ENCODE measurements around the gene DYNLL1.
A peak's percentile ranks its signal among the peaks of the same experiment; 100 is the strongest.
"Not testable (repeated sequence)": the region's sequence is repeated elsewhere in the genome, so short reads cannot be mapped to it uniquely, and the experiment has no call there.

Gene DYNLL1

DNA sequence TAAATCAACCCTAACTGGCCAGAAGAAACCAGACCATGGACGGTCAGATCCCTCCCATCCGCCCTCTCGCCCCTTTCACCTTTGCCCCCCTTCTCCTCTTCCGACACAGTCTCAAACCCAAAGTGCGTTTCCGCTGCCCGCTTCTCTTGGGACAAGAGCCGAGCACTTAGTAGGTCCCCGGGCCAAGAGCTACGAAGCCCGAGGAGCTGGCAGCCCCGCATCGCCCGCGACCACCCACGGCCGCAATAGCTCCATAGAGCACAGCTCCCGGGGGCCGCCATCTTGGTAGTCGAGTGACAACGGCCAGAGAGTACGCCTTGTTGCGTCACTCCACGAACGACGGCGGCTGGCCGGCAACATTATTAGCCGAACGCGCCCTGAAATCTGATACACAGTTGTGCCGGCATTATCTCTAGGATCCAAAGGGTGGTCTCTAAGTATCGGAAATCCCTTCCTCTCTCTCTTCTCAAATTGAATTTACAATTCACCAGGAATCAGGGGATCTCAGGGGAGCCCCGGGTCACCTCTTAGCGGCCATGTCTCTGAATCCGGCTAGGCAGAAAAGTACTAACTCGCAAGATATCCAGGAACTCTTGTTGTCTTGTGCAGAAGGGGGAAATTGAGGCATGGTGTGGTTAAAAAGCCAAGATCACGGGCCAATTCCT is 33.1 kb downstream of the DYNLL1 start, which contains the start of gene COQ5:
COQ5 (minus strand) TSS at position 298 of the 665 bp plus-strand sequence; CDS start at position 281, 17 bp downstream.
- H3K27me3 ChIP-seq (ENCODE audit: control insufficient read depth, insufficient read depth, low read length), result no peaks in the 10 kb centered on the region
- peak within 1 kb of the TSS; percentile 99 for H3K4me3 ChIP-seq (ENCODE audit: low read length)
- H3K9me3 ChIP-seq (replicated peaks; ENCODE audit: low read length), result no peaks in the 10 kb centered on the region
- H3K4me2 ChIP-seq (ENCODE audit: low read length), result peak within 1 kb of the TSS; percentile 88
- H3K9ac ChIP-seq (ENCODE audit: low read depth, low read length), result peak within 1 kb of the TSS; percentile 97
- peaks cover 29% of the 10 kb centered on the region for H3K4me1 ChIP-seq (ENCODE audit: control insufficient read depth, insufficient read depth, low read length)
- H3K36me3 ChIP-seq (ENCODE audit: insufficient read depth, low read length), result no peaks in the 10 kb centered on the region

GRCh38 chr12:120529641-120530417 is 33.9 kb downstream of the DYNLL1 start:
- H3K36me3 ChIP-seq (ENCODE audit: insufficient read depth, low read length), result no peaks in the 10 kb centered on the region
- peak overlapping the region; percentile 88 for H3K4me2 ChIP-seq (ENCODE audit: low read length)
- no peaks in the 10 kb centered on the region for H3K27me3 ChIP-seq (ENCODE audit: control insufficient read depth, insufficient read depth, low read length)
- peak overlapping the region; percentile 97 for H3K9ac ChIP-seq (ENCODE audit: low read depth, low read length)
- no peaks in the 10 kb centered on the region for H3K9me3 ChIP-seq (replicated peaks; ENCODE audit: low read length)
- peak overlapping the region; percentile 99 for H3K4me3 ChIP-seq (ENCODE audit: low read length)
- peaks cover 29% of the 10 kb centered on the region for H3K4me1 ChIP-seq (ENCODE audit: control insufficient read depth, insufficient read depth, low read length)

DNA sequence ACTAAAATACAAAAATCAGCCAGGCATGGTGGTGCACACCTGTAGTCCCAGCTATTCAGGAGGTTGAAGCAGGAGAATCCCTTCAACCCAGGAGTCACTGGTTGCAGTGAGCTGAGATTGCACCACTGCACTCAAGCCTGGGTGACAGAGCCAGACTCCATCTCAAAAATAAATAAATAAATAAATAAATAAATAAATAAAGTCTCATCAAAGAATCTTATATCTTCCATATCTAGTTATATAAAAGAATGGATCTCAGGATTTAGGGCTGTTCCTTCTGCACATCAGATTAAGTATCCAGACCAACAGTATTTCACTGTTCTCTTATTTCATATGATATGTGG is 34.5 kb downstream of the DYNLL1 start:
- not testable (repeated sequence) for H3K27me3 ChIP-seq (ENCODE audit: control insufficient read depth, insufficient read depth, low read length); H3K4me3 ChIP-seq (ENCODE audit: low read length); H3K9ac ChIP-seq (ENCODE audit: low read depth, low read length); H3K9me3 ChIP-seq (replicated peaks; ENCODE audit: low read length); H3K36me3 ChIP-seq (ENCODE audit: insufficient read depth, low read length)
- Histone ChIP-seq H3K4me2 (ENCODE audit: low read length) (peak overlapping the region; percentile 88), H3K4me1 (ENCODE audit: control insufficient read depth, insufficient read depth, low read length) (peaks cover 27% of the 10 kb centered on the region)

GRCh38 chr12:120532701-120533238 is 36.9 kb downstream of the DYNLL1 start:
- no peak overlapping the region for H3K4me2 ChIP-seq (ENCODE audit: low read length)
- peaks cover 16% of the 10 kb centered on the region for H3K36me3 ChIP-seq (ENCODE audit: insufficient read depth, low read length)
- no peaks in the 10 kb centered on the region for H3K9me3 ChIP-seq (replicated peaks; ENCODE audit: low read length)
- H3K4me3 ChIP-seq (ENCODE audit: low read length), result no peak overlapping the region
- H3K27me3 ChIP-seq (ENCODE audit: control insufficient read depth, insufficient read depth, low read length), result no peaks in the 10 kb centered on the region
- peaks cover 37% of the 10 kb centered on the region for H3K4me1 ChIP-seq (ENCODE audit: control insufficient read depth, insufficient read depth, low read length)
- no peak overlapping the region for H3K9ac ChIP-seq (ENCODE audit: low read depth, low read length)

DNA sequence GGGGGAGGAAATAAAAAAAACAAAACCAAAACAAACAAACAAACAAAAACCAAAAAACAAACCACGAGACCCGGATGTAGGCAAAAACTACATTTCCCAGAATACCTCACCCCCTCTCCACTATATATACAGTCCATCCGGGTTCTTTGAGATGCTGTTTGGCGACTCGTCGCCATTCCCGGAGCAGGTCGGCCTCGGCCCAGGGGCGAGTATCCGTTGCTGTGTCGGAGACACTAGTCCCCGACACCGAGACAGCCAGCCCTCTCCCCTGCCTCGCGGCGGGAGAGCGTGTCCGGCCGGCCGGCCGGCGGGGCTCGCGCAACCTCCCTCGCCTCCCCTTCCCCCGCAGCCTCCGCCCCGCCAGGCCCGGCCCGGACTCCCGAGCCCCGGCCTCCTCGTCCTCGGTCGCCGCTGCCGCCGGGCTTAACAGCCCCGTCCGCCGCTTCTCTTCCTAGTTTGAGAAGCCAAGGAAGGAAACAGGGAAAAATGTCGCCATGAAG is 38.3 kb downstream of the DYNLL1 start, which contains the start of gene RNF10:
RNF10 (plus strand) TSS at position 154 of the 500 bp plus-strand sequence. CDS start 456 bp downstream, outside the sequence.
- Histone ChIP-seq H3K4me2 (ENCODE audit: low read length) (peak within 1 kb of the TSS; percentile 84), H3K9ac (ENCODE audit: low read depth, low read length) (peak within 1 kb of the TSS; percentile 96), H3K36me3 (ENCODE audit: insufficient read depth, low read length) (peaks cover 17% of the 10 kb centered on the region), H3K27me3 (ENCODE audit: control insufficient read depth, insufficient read depth, low read length) (no peaks in the 10 kb centered on the region), H3K9me3 (replicated peaks; ENCODE audit: low read length) (no peaks in the 10 kb centered on the region), H3K4me3 (ENCODE audit: low read length) (peak within 1 kb of the TSS; percentile 90), H3K4me1 (ENCODE audit: control insufficient read depth, insufficient read depth, low read length) (peaks cover 47% of the 10 kb centered on the region)

- Histone ChIP-seq H3K36me3 (ENCODE audit: insufficient read depth, low read length) (peaks cover 17% of the 10 kb centered on the region), H3K4me3 (ENCODE audit: low read length) (peak overlapping the region; percentile 90), H3K4me1 (ENCODE audit: control insufficient read depth, insufficient read depth, low read length) (peaks cover 46% of the 10 kb centered on the region), H3K9ac (ENCODE audit: low read depth, low read length) (peak overlapping the region; percentile 96), H3K27me3 (ENCODE audit: control insufficient read depth, insufficient read depth, low read length) (no peaks in the 10 kb centered on the region), H3K4me2 (ENCODE audit: low read length) (peak overlapping the region; percentile 84), H3K9me3 (replicated peaks; ENCODE audit: low read length) (no peaks in the 10 kb centered on the region)
Observed at GRCh38 chr12:120534703-120535655, 39.1 kb downstream of the DYNLL1 start.

DNA sequence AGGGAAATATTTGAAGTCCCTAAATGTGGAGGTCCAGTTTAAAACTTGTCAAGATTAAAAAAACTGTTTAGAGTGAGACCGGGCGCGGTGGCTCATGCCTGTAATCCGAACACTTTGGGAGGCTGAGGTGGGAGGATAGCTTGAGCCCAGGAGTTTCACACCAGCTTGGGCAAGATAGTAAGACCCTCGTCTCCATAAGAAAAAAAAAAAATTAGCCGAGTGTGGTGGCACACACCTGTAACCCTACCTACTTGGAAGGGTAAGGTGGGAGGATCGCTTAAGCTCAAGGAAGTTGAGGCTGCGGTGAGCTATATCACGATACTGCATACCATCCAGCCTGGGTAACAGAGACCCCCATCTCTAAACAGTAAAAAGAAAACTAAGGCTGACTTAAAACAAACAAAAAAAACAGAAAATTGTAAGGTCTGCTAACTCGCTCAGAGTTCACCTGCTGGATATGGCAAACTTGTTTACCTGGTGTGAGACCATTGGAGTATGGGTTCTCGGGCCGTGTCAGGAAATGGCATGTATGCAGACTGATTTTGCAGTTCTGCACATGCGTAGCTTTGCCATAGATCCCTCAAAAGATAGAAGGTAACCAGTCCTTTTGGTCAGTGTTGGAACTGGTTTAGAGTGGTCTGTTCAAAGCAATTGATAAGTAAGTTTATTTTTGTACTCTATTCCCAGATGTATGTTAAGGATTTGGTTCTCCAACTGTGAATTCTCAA is 40.3 kb downstream of the DYNLL1 start:
- Histone ChIP-seq H3K4me3 (ENCODE audit: low read length) (peak overlapping the region; percentile 90), H3K9me3 (replicated peaks; ENCODE audit: low read length) (no peaks in the 10 kb centered on the region), H3K27me3 (ENCODE audit: control insufficient read depth, insufficient read depth, low read length) (no peaks in the 10 kb centered on the region), H3K4me2 (ENCODE audit: low read length) (peak overlapping the region; percentile 84), H3K4me1 (ENCODE audit: control insufficient read depth, insufficient read depth, low read length) (peaks cover 43% of the 10 kb centered on the region), H3K36me3 (ENCODE audit: insufficient read depth, low read length) (peaks cover 17% of the 10 kb centered on the region), H3K9ac (ENCODE audit: low read depth, low read length) (peak overlapping the region; percentile 96)

DNA sequence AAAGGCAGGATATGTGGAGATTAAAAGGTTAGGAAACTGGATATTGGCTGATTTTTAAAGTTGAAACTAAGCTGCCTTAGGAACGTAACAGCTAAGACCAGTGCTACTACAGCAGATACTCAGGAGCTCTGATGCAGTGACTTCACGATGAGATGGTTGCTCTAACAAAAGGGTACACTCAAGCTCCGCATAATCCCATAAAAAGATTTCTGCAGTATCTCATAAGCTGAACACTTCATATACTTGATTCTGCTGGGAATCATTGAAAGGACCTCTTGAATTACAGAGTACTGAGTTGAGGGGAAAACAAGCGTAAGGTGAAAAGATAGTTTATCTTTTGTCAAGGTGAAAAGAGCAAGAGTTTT is 41.9 kb downstream of the DYNLL1 start:
- H3K4me3 ChIP-seq (ENCODE audit: low read length), result peak overlapping the region; percentile 23
- no peaks in the 10 kb centered on the region for H3K9me3 ChIP-seq (replicated peaks; ENCODE audit: low read length)
- H3K36me3 ChIP-seq (ENCODE audit: insufficient read depth, low read length), result peaks cover 17% of the 10 kb centered on the region
- no peaks in the 10 kb centered on the region for H3K27me3 ChIP-seq (ENCODE audit: control insufficient read depth, insufficient read depth, low read length)
- H3K9ac ChIP-seq (ENCODE audit: low read depth, low read length), result peak overlapping the region; percentile 20
- H3K4me2 ChIP-seq (ENCODE audit: low read length), result peak overlapping the region; percentile 72
- peaks cover 43% of the 10 kb centered on the region for H3K4me1 ChIP-seq (ENCODE audit: control insufficient read depth, insufficient read depth, low read length)

- peaks cover 43% of the 10 kb centered on the region for H3K4me1 ChIP-seq (ENCODE audit: control insufficient read depth, insufficient read depth, low read length)
- H3K4me3 ChIP-seq (ENCODE audit: low read length), result peak overlapping the region; percentile 23
- no peaks in the 10 kb centered on the region for H3K9me3 ChIP-seq (replicated peaks; ENCODE audit: low read length)
- H3K36me3 ChIP-seq (ENCODE audit: insufficient read depth, low read length), result peaks cover 17% of the 10 kb centered on the region
- H3K4me2 ChIP-seq (ENCODE audit: low read length), result peak overlapping the region; percentile 72
- peak overlapping the region; percentile 22 for H3K9ac ChIP-seq (ENCODE audit: low read depth, low read length)
- H3K27me3 ChIP-seq (ENCODE audit: control insufficient read depth, insufficient read depth, low read length), result no peaks in the 10 kb centered on the region
Observed at GRCh38 chr12:120538281-120539156, 42.6 kb downstream of the DYNLL1 start.

DNA sequence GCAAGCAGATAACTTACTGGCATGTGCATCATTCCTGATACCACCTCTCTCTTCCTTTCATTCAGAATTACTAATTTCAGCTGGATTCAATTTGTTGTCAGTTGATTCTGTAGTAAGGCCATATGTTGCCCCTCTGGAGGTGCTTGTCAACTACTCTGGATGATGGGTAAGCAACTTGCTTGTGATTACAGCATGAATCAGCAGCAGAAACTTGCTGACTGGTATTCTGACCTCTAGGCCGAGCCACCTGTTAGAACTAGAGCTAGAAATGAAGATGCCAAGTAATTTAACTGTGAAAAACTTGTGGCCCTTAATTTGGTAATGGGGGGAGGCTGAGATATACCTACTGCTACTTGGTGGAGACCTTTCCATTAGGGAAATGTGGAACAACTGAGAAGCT is 43.4 kb downstream of the DYNLL1 start:
- Histone ChIP-seq H3K27me3 (ENCODE audit: control insufficient read depth, insufficient read depth, low read length) (no peaks in the 10 kb centered on the region), H3K9me3 (replicated peaks; ENCODE audit: low read length) (no peaks in the 10 kb centered on the region), H3K4me2 (ENCODE audit: low read length) (peak overlapping the region; percentile 72), H3K4me1 (ENCODE audit: control insufficient read depth, insufficient read depth, low read length) (peaks cover 45% of the 10 kb centered on the region), H3K4me3 (ENCODE audit: low read length) (no peak overlapping the region), H3K9ac (ENCODE audit: low read depth, low read length) (peak overlapping the region; percentile 22), H3K36me3 (ENCODE audit: insufficient read depth, low read length) (peaks cover 17% of the 10 kb centered on the region)

All from skeletal muscle satellite cell (primary cell).